Dermis lymphatic vessel endothelial cell (primary cell): ENCODE data around the gene PGBD2. TPM values are rescaled to one million over a fixed set of nuclear protein-coding genes. Genes with fewer than 3 reads are reported as not detected.

ENCODE experiments used
- total RNA-seq: library from RNA; depleted of rRNA; stranded (reverse); fragments of >200 nt; gene quantifications from 2 replicates; pipeline ENCODE4 v1.2.1, GENCODE V29; 2014

PGBD2 gene
- 7.5 and 10.7 TPM in 2 replicates for total RNA-seq

GRCh38 chr1:248906009-248906752 is at the start of gene PGBD2:
PGBD2 (plus strand) TSS chr1:248906235; CDS start chr1:248913863, 7,628 bp downstream.

GRCh38 chr1:248858891-248859889 is 46.8 kb upstream of the PGBD2 start, which contains the start of gene ZNF692:
ZNF692 (minus strand) TSS chr1:248859085; CDS start chr1:248858309, 776 bp downstream.

Other genes with a start within 250 kb of the PGBD2 start
- gene OR14I1, start 203.5 kb upstream of the PGBD2 start, total RNA-seq: not detected in 2 replicates
- gene LYPD8, start 150.5 kb upstream of the PGBD2 start, total RNA-seq: not detected in 2 replicates
- gene SH3BP5L, start 80.3 kb upstream of the PGBD2 start, total RNA-seq: 19.4 and 19.6 TPM in 2 replicates
- gene ZNF672, start 68.0 kb upstream of the PGBD2 start, total RNA-seq: 14.3 and 17.2 TPM in 2 replicates
- 4.3 and 7.2 TPM in 2 replicates for gene ZNF692, start 47.1 kb upstream of the PGBD2 start, total RNA-seq